Retinal pigment epithelial cell (primary cell): ENCODE data around the gene EYS.

Experiments
- DNase-seq: peaks from one replicate; pipeline ENCODE4 v3.0.0-alpha.2; 2010; ENCODE audit warnings: low read depth
- H3K4me3 ChIP-seq: 2 replicates; pipeline ENCODE4 v1.5.1; 2011; ENCODE audit warnings: mild to moderate bottlenecking, low read length, control low read depth, moderate library complexity
- TF ChIP-seq, protein P1 (sequence below): conservative IDR thresholded peaks from 2 replicates; pipeline ENCODE4 v1.5.1; 2011; ENCODE audit warnings: low read depth, low read length, control low read depth, inconsistent platforms

The EYS gene

GRCh38 chr6:64874776-64875175 lies 832.2 kb downstream of the EYS start:
- no peak overlapping the region for H3K4me3 ChIP-seq
- TF ChIP-seq, protein P1, sequence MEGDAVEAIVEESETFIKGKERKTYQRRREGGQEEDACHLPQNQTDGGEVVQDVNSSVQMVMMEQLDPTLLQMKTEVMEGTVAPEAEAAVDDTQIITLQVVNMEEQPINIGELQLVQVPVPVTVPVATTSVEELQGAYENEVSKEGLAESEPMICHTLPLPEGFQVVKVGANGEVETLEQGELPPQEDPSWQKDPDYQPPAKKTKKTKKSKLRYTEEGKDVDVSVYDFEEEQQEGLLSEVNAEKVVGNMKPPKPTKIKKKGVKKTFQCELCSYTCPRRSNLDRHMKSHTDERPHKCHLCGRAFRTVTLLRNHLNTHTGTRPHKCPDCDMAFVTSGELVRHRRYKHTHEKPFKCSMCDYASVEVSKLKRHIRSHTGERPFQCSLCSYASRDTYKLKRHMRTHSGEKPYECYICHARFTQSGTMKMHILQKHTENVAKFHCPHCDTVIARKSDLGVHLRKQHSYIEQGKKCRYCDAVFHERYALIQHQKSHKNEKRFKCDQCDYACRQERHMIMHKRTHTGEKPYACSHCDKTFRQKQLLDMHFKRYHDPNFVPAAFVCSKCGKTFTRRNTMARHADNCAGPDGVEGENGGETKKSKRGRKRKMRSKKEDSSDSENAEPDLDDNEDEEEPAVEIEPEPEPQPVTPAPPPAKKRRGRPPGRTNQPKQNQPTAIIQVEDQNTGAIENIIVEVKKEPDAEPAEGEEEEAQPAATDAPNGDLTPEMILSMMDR, result no peak
- no peak for DNase-seq

DNA sequence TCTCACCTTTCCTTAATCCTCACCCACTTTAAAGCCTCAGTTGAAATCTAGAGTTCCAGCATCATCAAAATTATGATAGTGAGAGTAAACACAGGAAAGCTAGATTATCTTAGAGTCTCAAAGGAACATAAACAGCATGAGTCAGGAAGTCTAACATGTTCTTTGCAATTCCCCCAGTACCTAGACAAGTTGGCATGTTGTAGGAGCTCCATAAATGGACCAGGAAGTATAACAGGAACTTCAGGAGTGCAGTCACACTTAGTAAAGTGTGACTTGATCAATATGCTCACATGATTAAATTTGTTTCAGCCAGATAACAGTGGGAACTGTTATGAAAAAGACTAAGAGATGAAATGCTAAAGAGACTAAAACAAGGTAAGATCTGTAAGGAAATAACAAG lies 834.4 kb downstream of the EYS start:
- TF ChIP-seq, protein P1, result no peak
- H3K4me3 ChIP-seq, result no peak overlapping the region
- DNase-seq, result no peak

- DNase-seq, result no peak
- TF ChIP-seq, protein P1, result no peak
- no peak overlapping the region for H3K4me3 ChIP-seq
Measured at GRCh38 chr6:64861039-64861651, 845.9 kb downstream of the EYS start.

GRCh38 chr6:64860203-64860602 lies 846.8 kb downstream of the EYS start:
- TF ChIP-seq, protein P1, result no peak
- no peak overlapping the region for H3K4me3 ChIP-seq
- no peak for DNase-seq

DNA sequence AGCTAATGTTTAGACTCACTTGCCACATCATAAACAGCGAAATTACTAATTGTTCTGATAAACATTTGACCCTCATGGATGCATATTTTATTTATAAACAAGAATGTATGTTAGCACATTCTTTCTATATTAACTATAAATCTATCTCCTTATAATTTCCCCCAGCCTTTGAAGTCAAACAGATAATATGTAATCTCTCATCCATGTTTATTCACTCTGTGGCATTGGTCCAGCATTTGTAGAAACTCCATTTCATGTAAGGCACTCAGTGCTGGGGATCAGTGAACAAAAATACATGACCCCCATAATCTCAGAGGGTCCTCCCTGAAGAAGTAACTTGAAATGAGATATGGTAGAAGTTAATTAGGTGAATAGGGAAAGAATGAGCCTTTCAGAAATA lies 856.9 kb downstream of the EYS start:
- DNase-seq, result no peak
- TF ChIP-seq, protein P1, result no peak
- H3K4me3 ChIP-seq, result no peak overlapping the region

- TF ChIP-seq, protein P1, result no peak
- DNase-seq, result no peak
Measured at GRCh38 chr6:64848467-64848866, 858.6 kb downstream of the EYS start.

DNA sequence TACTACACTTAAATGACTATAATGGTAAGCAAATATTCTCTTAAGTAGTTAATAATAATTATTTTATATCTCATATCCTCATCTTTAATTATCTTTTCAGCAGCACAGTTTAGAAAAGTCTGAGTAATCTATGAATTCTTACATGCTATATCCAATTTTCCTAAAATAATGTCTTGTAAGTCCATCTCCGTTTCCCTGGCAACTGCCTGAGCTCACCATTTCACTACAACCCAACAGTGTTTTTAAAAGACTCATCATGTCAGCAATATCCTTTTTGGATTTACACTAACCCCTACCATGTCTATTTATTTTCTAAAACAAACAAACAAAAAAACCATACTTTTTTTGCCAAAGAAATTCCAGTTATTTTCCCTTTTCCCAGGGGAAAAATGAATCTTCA lies 859.6 kb downstream of the EYS start:
- DNase-seq, result no peak
- TF ChIP-seq, protein P1, result no peak
- H3K4me3 ChIP-seq, result no peak overlapping the region

More at GRCh38 chr6:64848467-64848866, 858.6 kb downstream of the EYS start:
- H3K4me3 ChIP-seq, result no peak overlapping the region
